GM06990 (cell line): ENCODE results near the gene SMIM17.

Experiments
- DNase-seq: peaks from one replicate; pipeline ENCODE4 v3.0.0-alpha.2; 2011; ENCODE audit not compliant: insufficient read length; ENCODE audit errors: extremely low read depth
- H3K27me3 ChIP-seq: replicated peaks from 2 replicates; pipeline ENCODE4 v1.6.0; 2011; ENCODE audit warnings: low read length; ENCODE audit not compliant: control insufficient read depth, insufficient read depth
- H3K36me3 ChIP-seq: 2 replicates; pipeline ENCODE4 v1.5.1; 2011; ENCODE audit warnings: low read length; ENCODE audit not compliant: control insufficient read depth, insufficient read depth
- H3K4me3 ChIP-seq: replicated peaks from 2 replicates; pipeline ENCODE4 v1.5.1; 2011; ENCODE audit warnings: low read depth, mild to moderate bottlenecking, control low read depth, low read length
- CTCF ChIP-seq: IDR thresholded peaks from 2 replicates; pipeline ENCODE4 v1.5.1; 2011; ENCODE audit warnings: low read length, control low read depth, mild to moderate bottlenecking, inconsistent platforms; ENCODE audit not compliant: insufficient read depth, poor library complexity, severe bottlenecking

The SMIM17 gene

GRCh38 chr19:56597696-56598095 lies 45.3 kb upstream of the SMIM17 start:
- peaks cover 7% of the 10 kb centered on the region for H3K36me3 ChIP-seq

GRCh38 chr19:56601375-56601774 lies 41.6 kb upstream of the SMIM17 start:
- TF ChIP-seq CTCF: no peak
- Histone ChIP-seq H3K27me3 (no peaks in the 10 kb centered on the region), H3K36me3 (peaks cover 7% of the 10 kb centered on the region), H3K4me3 (no peak overlapping the region)
- DNase-seq: no peak

More at GRCh38 chr19:56597696-56598095, 45.3 kb upstream of the SMIM17 start:
- no peaks in the 10 kb centered on the region for H3K27me3 ChIP-seq
- DNase-seq: no peak
- TF ChIP-seq CTCF: no peak
- H3K4me3 ChIP-seq: no peak overlapping the region

- no peak for DNase-seq
- Histone ChIP-seq H3K4me3 (no peak overlapping the region), H3K36me3 (peaks cover 5% of the 10 kb centered on the region), H3K27me3 (no peaks in the 10 kb centered on the region)
- no peak for TF ChIP-seq CTCF
These were observed 39.1 kb upstream of the SMIM17 start for GRCh38 chr19:56603829-56604228.

GRCh38 chr19:56608274-56608964 lies 34.5 kb upstream of the SMIM17 start:
- H3K36me3 ChIP-seq: no peaks in the 10 kb centered on the region
- H3K27me3 ChIP-seq: no peaks in the 10 kb centered on the region
- no peak for DNase-seq
- TF ChIP-seq CTCF: no peak
- no peak overlapping the region for H3K4me3 ChIP-seq

GRCh38 chr19:56611288-56611687 lies 31.7 kb upstream of the SMIM17 start:
- Histone ChIP-seq H3K36me3 (no peaks in the 10 kb centered on the region), H3K4me3 (no peak overlapping the region), H3K27me3 (no peaks in the 10 kb centered on the region)
- DNase-seq: no peak
- no peak for TF ChIP-seq CTCF

GRCh38 chr19:56612737-56613136 lies 30.2 kb upstream of the SMIM17 start:
- Histone ChIP-seq H3K27me3 (no peaks in the 10 kb centered on the region), H3K4me3 (no peak overlapping the region), H3K36me3 (no peaks in the 10 kb centered on the region)
- DNase-seq: no peak
- TF ChIP-seq CTCF: no peak
